GM18868 (cell line): Measurements from ENCODE around the gene TADA2A.

Experiments used
- ATAC-seq: cut with Tn5 transposase; IDR thresholded peaks from one replicate; pipeline ENCODE4 v1.9.1; 2021; ENCODE audit warnings: mild to moderate bottlenecking, moderate library complexity; ENCODE audit not compliant: unreplicated experiment

Gene TADA2A

DNA sequence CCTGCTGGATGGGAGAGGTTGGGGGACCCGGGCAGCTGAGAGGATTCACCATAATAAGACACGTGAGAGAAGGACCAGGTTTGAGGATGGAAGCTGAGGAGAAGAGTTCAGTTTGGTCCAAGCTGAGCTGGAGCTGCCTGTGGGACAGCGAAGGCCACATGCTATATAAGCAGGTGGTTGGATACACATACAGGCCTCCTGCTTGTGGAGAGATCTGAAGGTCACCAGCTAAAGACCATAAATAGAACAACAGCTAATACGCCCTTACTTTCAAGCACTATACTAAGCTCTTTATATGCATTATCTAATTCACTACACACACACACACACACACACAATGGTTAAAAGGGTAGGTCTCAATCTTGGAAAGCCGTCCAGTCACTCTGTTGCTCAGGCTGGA is 115.1 kb downstream of the TADA2A start:
- ATAC-seq: no peak

DNA sequence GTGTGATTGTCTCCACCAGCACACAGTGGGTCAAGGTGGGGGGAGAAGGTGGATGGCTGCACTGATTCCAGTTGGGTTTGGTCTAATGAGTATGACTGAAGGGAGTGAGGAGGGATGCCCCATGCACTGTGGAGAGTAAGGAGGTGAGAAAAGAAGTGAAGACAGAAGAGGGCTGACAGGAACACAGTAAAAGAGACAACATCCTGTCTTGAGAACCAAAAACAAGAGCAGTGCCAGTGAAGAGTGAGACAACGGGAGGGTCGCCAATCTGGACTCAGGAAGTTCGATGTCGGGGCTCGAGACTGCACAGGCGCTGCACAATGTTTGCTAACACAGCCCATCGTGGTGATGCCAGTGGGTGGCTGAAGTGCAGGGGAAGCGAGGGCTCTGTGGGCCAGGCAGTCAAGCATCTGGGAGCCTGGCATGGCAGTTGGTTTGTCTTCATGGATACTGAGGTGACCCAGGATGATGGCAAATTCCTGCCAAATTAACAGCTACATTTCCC is 117.1 kb downstream of the TADA2A start:
- no peak for ATAC-seq

GRCh38 chr17:37527249-37527851 is 120.7 kb downstream of the TADA2A start:
- no peak for ATAC-seq
